ENCODE measurements around the gene CNN3. TPM values are rescaled to one million over a fixed set of nuclear protein-coding genes. Genes with fewer than 3 reads are reported as not detected.

Gene CNN3
- total and polyA plus RNA-seq, 9 donors = 294 to 507 (median 369) TPM

DNA sequence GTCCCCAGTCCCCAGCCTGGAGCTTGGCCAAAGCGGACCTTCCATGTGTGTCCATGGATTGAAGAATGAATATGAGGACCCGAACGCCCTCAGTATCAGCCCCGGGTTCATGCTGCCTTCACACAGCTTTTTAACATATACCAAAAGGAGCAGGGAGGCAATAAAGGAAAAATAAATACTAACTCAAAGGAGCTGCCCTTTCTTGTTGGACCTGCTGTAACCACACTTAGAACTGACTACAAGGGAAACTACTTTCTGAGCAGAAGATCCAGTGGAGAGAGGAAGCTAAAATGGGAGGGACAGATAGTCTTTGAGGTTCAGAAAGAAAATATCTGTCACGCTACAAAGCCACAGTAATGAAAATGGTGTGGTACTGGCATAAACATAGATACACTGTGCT lies 48.6 kb downstream of the CNN3 start:
- DNase-seq = no peak

GRCh38 chr1:94876362-94876761 lies 50.5 kb downstream of the CNN3 start:
- Histone ChIP-seq H3K9me3 (replicated peaks; ENCODE audit: control insufficient read depth, low read depth, low read length) (no peaks in the 10 kb centered on the region), H3K4me3 (ENCODE audit: low read length) (no peak overlapping the region), H3K36me3 (ENCODE audit: control insufficient read depth, insufficient read depth, low read length) (no peaks in the 10 kb centered on the region), H3K4me1 (ENCODE audit: control insufficient read depth, insufficient read depth, low read length) (peaks cover 38% of the 10 kb centered on the region), H3K27ac (ENCODE audit: low read length) (no peak overlapping the region), H3K27me3 (ENCODE audit: control insufficient read depth, insufficient read depth, low read length) (no peaks in the 10 kb centered on the region)
- WGBS (ENCODE audit: insufficient coverage) = 90% methylated on average over 2 of the region's 3 CpGs
- DNase-seq = no peak

More for the DNA sequence above, 48.6 kb downstream of the CNN3 start:
- no peak overlapping the region for H3K4me3 ChIP-seq (ENCODE audit: low read length)
- H3K36me3 ChIP-seq (ENCODE audit: control insufficient read depth, insufficient read depth, low read length) = no peaks in the 10 kb centered on the region
- H3K27ac ChIP-seq (ENCODE audit: low read length) = no peak overlapping the region
- no CpG with 5 or more reads among the region's 5 CpGs for WGBS (ENCODE audit: insufficient coverage)
- no peaks in the 10 kb centered on the region for H3K27me3 ChIP-seq (ENCODE audit: control insufficient read depth, insufficient read depth, low read length)
- no peaks in the 10 kb centered on the region for H3K9me3 ChIP-seq (replicated peaks; ENCODE audit: control insufficient read depth, low read depth, low read length)
- H3K4me1 ChIP-seq (ENCODE audit: control insufficient read depth, insufficient read depth, low read length) = peaks cover 33% of the 10 kb centered on the region

DNA sequence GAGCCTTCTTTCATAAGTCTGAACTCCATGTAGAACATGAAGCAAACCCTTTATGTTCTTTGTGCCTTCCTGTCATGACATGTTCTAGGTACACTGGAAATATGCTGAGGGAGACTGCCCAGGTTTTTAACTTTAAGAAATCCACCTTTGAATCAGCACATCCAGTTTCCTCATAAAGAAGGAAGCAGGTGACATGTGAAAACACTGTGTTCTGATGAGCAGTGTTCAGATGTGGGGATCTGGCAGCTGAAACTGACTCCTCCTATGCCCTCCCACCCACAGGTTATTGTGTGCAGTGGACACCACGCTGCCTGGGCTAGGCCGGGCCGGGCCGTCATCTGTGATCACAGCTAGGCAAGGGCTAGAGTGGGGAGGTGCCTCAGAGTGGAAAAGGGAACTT lies 51.1 kb downstream of the CNN3 start:
- H3K4me1 ChIP-seq (ENCODE audit: control insufficient read depth, insufficient read depth, low read length) = peaks cover 44% of the 10 kb centered on the region
- H3K36me3 ChIP-seq (ENCODE audit: control insufficient read depth, insufficient read depth, low read length) = no peaks in the 10 kb centered on the region
- H3K27me3 ChIP-seq (ENCODE audit: control insufficient read depth, insufficient read depth, low read length) = no peaks in the 10 kb centered on the region
- H3K9me3 ChIP-seq (replicated peaks; ENCODE audit: control insufficient read depth, low read depth, low read length) = no peaks in the 10 kb centered on the region
- DNase-seq = no peak
- no peak overlapping the region for H3K4me3 ChIP-seq (ENCODE audit: low read length)
- no peak overlapping the region for H3K27ac ChIP-seq (ENCODE audit: low read length)
- WGBS (ENCODE audit: insufficient coverage) = 80% methylated on average over 1 of the region's 4 CpGs

DNA sequence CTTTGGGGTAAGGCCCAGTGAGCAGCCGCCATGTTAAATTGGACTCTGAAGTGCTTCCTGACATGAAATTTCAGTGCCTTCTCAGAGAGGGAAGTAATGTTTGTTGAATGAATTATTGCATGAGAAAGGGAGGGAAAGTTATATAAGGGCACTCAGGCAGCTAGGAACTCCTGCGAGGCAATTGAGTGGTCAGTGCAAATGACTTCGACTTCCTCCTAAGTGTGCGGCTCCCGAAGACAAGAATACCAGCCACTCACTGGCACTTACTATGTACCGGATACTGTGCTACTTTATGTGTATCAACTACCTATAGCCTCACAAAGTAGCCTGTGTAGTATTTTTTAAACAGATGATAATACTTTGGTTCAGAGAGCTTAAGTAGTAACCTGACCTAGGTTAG lies 52.5 kb downstream of the CNN3 start:
- peak overlapping the region; percentile 86 for H3K27ac ChIP-seq (ENCODE audit: low read length)
- no peaks in the 10 kb centered on the region for H3K9me3 ChIP-seq (replicated peaks; ENCODE audit: control insufficient read depth, low read depth, low read length)
- WGBS (ENCODE audit: insufficient coverage) = no CpG with 5 or more reads among the region's 6 CpGs
- DNase-seq = no peak
- H3K36me3 ChIP-seq (ENCODE audit: control insufficient read depth, insufficient read depth, low read length) = no peaks in the 10 kb centered on the region
- H3K27me3 ChIP-seq (ENCODE audit: control insufficient read depth, insufficient read depth, low read length) = no peaks in the 10 kb centered on the region
- no peak overlapping the region for H3K4me3 ChIP-seq (ENCODE audit: low read length)
- peaks cover 44% of the 10 kb centered on the region for H3K4me1 ChIP-seq (ENCODE audit: control insufficient read depth, insufficient read depth, low read length)

DNA sequence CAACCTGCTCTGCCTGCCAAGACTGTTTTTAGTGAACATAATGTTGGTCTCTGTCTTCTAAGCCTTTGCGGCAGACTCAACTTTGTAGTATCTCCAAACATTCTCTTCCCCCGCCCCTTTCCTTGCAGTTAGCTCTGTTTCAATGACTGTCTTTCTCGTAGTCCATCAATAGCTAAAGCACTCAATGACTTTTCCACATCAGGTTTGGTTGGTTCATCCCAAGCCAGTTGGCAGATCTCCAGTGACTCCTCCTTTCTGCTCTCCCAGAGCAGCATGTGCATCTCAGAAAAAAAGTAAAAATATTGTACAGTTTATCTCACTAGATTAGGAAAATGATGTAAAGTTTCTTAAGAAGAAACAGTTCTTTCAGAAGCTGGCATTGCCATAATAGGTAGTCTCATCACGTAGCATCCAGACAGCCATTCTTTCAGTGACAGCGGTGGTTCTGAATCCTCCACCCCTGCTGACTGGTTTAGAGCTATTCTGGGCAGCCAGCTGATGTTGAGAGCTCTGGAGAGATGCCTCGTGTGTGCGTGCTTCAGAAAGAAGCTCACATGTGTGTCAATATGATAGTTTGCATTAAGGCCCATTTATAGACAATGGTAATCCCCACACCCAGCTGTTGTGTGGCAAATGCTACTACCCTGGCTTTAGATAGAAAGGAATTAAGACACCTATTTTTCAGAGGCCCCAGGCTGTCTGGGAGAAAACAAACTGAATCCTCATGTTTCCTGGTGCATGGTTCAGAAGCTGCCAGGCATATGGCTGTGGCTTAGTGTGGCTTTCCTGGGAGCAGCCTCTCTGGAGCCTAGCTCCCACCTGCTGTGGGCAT lies 53.2 kb downstream of the CNN3 start:
- DNase-seq = peak; percentile 94
- Histone ChIP-seq H3K27me3 (ENCODE audit: control insufficient read depth, insufficient read depth, low read length) (no peaks in the 10 kb centered on the region), H3K27ac (ENCODE audit: low read length) (peak overlapping the region; percentile 86), H3K9me3 (replicated peaks; ENCODE audit: control insufficient read depth, low read depth, low read length) (no peaks in the 10 kb centered on the region), H3K4me3 (ENCODE audit: low read length) (peak overlapping the region; percentile 0), H3K4me1 (ENCODE audit: control insufficient read depth, insufficient read depth, low read length) (peaks cover 45% of the 10 kb centered on the region), H3K36me3 (ENCODE audit: control insufficient read depth, insufficient read depth, low read length) (no peaks in the 10 kb centered on the region)
- WGBS (ENCODE audit: insufficient coverage) = 22% methylated on average over 4 of the region's 7 CpGs

- Histone ChIP-seq H3K36me3 (ENCODE audit: control insufficient read depth, insufficient read depth, low read length) (no peaks in the 10 kb centered on the region), H3K4me3 (ENCODE audit: low read length) (no peak overlapping the region), H3K9me3 (replicated peaks; ENCODE audit: control insufficient read depth, low read depth, low read length) (no peaks in the 10 kb centered on the region), H3K27ac (ENCODE audit: low read length) (peak overlapping the region; percentile 81), H3K4me1 (ENCODE audit: control insufficient read depth, insufficient read depth, low read length) (peaks cover 45% of the 10 kb centered on the region), H3K27me3 (ENCODE audit: control insufficient read depth, insufficient read depth, low read length) (no peaks in the 10 kb centered on the region)
- WGBS (ENCODE audit: insufficient coverage) = 67% methylated on average over 1 of the region's 4 CpGs
- no peak for DNase-seq
These were observed 54.0 kb downstream of the CNN3 start for GRCh38 chr1:94872771-94873495.

DNA sequence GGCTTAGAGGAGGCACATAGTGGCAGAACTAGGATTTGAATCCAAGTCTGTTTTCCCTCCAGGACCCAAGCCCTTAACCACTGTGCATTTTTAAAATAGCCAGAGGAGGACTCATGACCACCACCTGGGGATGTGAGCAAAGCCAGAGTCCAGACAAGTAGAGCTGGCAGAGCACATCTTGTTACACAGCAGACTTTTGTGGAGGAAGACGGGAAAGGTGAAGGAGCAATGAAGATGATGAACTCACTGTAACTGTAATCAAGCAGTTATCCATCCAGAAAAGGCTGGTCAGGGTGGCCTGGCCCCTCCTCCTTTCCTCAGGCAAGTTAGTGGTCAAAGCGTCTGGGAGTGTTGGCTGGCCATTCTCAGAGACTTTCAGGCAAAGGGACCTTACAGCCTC lies 55.9 kb downstream of the CNN3 start:
- 71% methylated on average over 1 of the region's 2 CpGs for WGBS (ENCODE audit: insufficient coverage)

GRCh38 chr1:94866164-94866807 lies 60.6 kb downstream of the CNN3 start:
- peak; percentile 79 for DNase-seq
- H3K27me3 ChIP-seq (ENCODE audit: control insufficient read depth, insufficient read depth, low read length) = no peaks in the 10 kb centered on the region
- no peak overlapping the region for H3K4me3 ChIP-seq (ENCODE audit: low read length)
- H3K36me3 ChIP-seq (ENCODE audit: control insufficient read depth, insufficient read depth, low read length) = no peaks in the 10 kb centered on the region
- H3K9me3 ChIP-seq (replicated peaks; ENCODE audit: control insufficient read depth, low read depth, low read length) = no peaks in the 10 kb centered on the region
- peak overlapping the region; percentile 80 for H3K27ac ChIP-seq (ENCODE audit: low read length)
- whole genome bisulfite sequencing (ENCODE audit: insufficient coverage) = no CpG with 5 or more reads among the region's 4 CpGs
- peaks cover 43% of the 10 kb centered on the region for H3K4me1 ChIP-seq (ENCODE audit: control insufficient read depth, insufficient read depth, low read length)

More for the DNA sequence above, 55.9 kb downstream of the CNN3 start:
- Histone ChIP-seq H3K4me1 (ENCODE audit: control insufficient read depth, insufficient read depth, low read length) (peaks cover 46% of the 10 kb centered on the region), H3K27me3 (ENCODE audit: control insufficient read depth, insufficient read depth, low read length) (no peaks in the 10 kb centered on the region), H3K9me3 (replicated peaks; ENCODE audit: control insufficient read depth, low read depth, low read length) (no peaks in the 10 kb centered on the region), H3K27ac (ENCODE audit: low read length) (no peak overlapping the region), H3K36me3 (ENCODE audit: control insufficient read depth, insufficient read depth, low read length) (no peaks in the 10 kb centered on the region), H3K4me3 (ENCODE audit: low read length) (no peak overlapping the region)
- DNase-seq = no peak

GRCh38 chr1:94865360-94865759 lies 61.5 kb downstream of the CNN3 start:
- Histone ChIP-seq H3K4me1 (ENCODE audit: control insufficient read depth, insufficient read depth, low read length) (peaks cover 41% of the 10 kb centered on the region), H3K4me3 (ENCODE audit: low read length) (no peak overlapping the region), H3K27me3 (ENCODE audit: control insufficient read depth, insufficient read depth, low read length) (no peaks in the 10 kb centered on the region), H3K9me3 (replicated peaks; ENCODE audit: control insufficient read depth, low read depth, low read length) (no peaks in the 10 kb centered on the region), H3K27ac (ENCODE audit: low read length) (peak overlapping the region; percentile 80), H3K36me3 (ENCODE audit: control insufficient read depth, insufficient read depth, low read length) (no peaks in the 10 kb centered on the region)
- WGBS (ENCODE audit: insufficient coverage) = no CpG with 5 or more reads among the region's 4 CpGs
- peak; percentile 89 for DNase-seq

DNA sequence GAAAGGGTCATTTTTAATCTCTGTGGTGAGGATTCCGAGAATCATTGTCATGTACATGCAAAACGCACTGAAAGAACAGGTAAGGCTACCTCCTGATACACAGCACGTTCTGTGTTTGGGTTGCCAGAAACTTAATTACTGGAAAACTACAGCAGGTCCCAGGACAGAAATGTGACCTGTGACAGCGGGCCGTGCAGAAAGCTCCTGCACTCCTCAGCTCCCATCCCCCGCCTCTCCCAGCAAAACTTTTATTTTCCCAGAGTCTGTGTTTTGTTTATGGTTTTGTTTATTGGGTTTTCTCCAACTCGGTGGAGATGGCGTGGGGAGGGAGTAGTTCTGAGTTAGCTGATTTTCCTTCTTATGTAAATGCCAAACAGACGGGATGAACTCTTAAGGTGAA lies 62.1 kb downstream of the CNN3 start:
- no peaks in the 10 kb centered on the region for H3K9me3 ChIP-seq (replicated peaks; ENCODE audit: control insufficient read depth, low read depth, low read length)
- no CpG with 5 or more reads among the region's 9 CpGs for WGBS (ENCODE audit: insufficient coverage)
- H3K4me1 ChIP-seq (ENCODE audit: control insufficient read depth, insufficient read depth, low read length) = peaks cover 41% of the 10 kb centered on the region
- no peak overlapping the region for H3K4me3 ChIP-seq (ENCODE audit: low read length)
- no peaks in the 10 kb centered on the region for H3K36me3 ChIP-seq (ENCODE audit: control insufficient read depth, insufficient read depth, low read length)
- peak overlapping the region; percentile 80 for H3K27ac ChIP-seq (ENCODE audit: low read length)
- no peaks in the 10 kb centered on the region for H3K27me3 ChIP-seq (ENCODE audit: control insufficient read depth, insufficient read depth, low read length)
- DNase-seq = peak; percentile 74
